Mesothelial cell of epicardium (in vitro differentiated cells): ENCODE data around the gene CCDC27. TPM values are rescaled to one million over a fixed set of nuclear protein-coding genes. Genes with fewer than 3 reads are reported as not detected.

Experiments used
- DNase-seq, 2 experiments: peaks; one replicate each; pipeline ENCODE4 v3.0.0; 2021; ENCODE audit warnings: low spot score in 2 of 2; ENCODE audit not compliant: unreplicated experiment in 2 of 2
- H3K27ac Mint-ChIP-seq: 2 replicates; pipeline ENCODE4 v1.8.0; 2021; ENCODE audit warnings: mixed read lengths
- H3K27me3 Mint-ChIP-seq: 2 replicates; pipeline ENCODE4 v1.8.0; 2021; ENCODE audit warnings: low read depth, mixed read lengths
- H3K36me3 Mint-ChIP-seq: 2 replicates; pipeline ENCODE4 v1.8.0; 2021; ENCODE audit warnings: mixed read lengths
- H3K4me1 Mint-ChIP-seq: 2 replicates; pipeline ENCODE4 v1.8.0; 2021; ENCODE audit warnings: mixed read lengths
- H3K4me3 Mint-ChIP-seq: 2 replicates; pipeline ENCODE4 v1.8.0; 2021; ENCODE audit warnings: mild to moderate bottlenecking, moderate library complexity, mixed read lengths
- H3K9me3 Mint-ChIP-seq: 2 replicates; pipeline ENCODE4 v1.8.0; 2021; ENCODE audit warnings: mixed read lengths
- CTCF ChIP-seq: fragments of 200-600 bp; sonication (generic); IDR thresholded peaks from one replicate; pipeline ENCODE4 v1.5.0; 2021; ENCODE audit warnings: antibody characterized with exemption; ENCODE audit not compliant: unreplicated experiment
- total RNA-seq: library from RNA; stranded (reverse); gene quantifications from 3 replicates; pipeline ENCODE4 v1.2.1, GENCODE V29; 2021

The CCDC27 gene
- total RNA-seq, 1 donor from 2014 or later, result not detected

GRCh38 chr1:3711381-3711779, 40.9 kb upstream of the CCDC27 start:
- DNase-seq, result no peak
- TF ChIP-seq CTCF, result no peak
- Mint-ChIP-seq H3K4me3 (no peak overlapping the region), H3K36me3 (no peaks in the 10 kb centered on the region), H3K27ac (no peak overlapping the region), H3K9me3 (no peaks in the 10 kb centered on the region), H3K27me3 (peaks cover 53% of the 10 kb centered on the region), H3K4me1 (peaks cover 10% of the 10 kb centered on the region)

- Mint-ChIP-seq H3K4me3 (no peak overlapping the region), H3K4me1 (peaks cover 13% of the 10 kb centered on the region)
- no peak for DNase-seq
Measured at GRCh38 chr1:3711780-3712451, 40.3 kb upstream of the CCDC27 start.

GRCh38 chr1:3712573-3713535, 39.4 kb upstream of the CCDC27 start:
- TF ChIP-seq CTCF, result no peak
- no peak for DNase-seq
- Mint-ChIP-seq H3K9me3 (no peaks in the 10 kb centered on the region), H3K36me3 (no peaks in the 10 kb centered on the region), H3K27ac (no peak overlapping the region), H3K4me1 (peaks cover 8% of the 10 kb centered on the region), H3K4me3 (no peak overlapping the region), H3K27me3 (peaks cover 42% of the 10 kb centered on the region)

More at GRCh38 chr1:3711780-3712451, 40.3 kb upstream of the CCDC27 start:
- Mint-ChIP-seq H3K27me3 (peaks cover 51% of the 10 kb centered on the region), H3K27ac (no peak overlapping the region), H3K36me3 (no peaks in the 10 kb centered on the region), H3K9me3 (no peaks in the 10 kb centered on the region)
- no peak for TF ChIP-seq CTCF

- Mint-ChIP-seq H3K9me3 (no peaks in the 10 kb centered on the region), H3K36me3 (no peaks in the 10 kb centered on the region), H3K27me3 (peaks cover 34% of the 10 kb centered on the region), H3K4me3 (no peak overlapping the region), H3K4me1 (peaks cover 8% of the 10 kb centered on the region), H3K27ac (no peak overlapping the region)
- TF ChIP-seq CTCF, result no peak
- DNase-seq, result no peak
Measured at GRCh38 chr1:3713840-3714239, 38.4 kb upstream of the CCDC27 start.

GRCh38 chr1:3714284-3714741, 37.9 kb upstream of the CCDC27 start:
- Mint-ChIP-seq H3K36me3 (no peaks in the 10 kb centered on the region), H3K9me3 (no peaks in the 10 kb centered on the region), H3K4me1 (peaks cover 5% of the 10 kb centered on the region), H3K27ac (no peak overlapping the region), H3K27me3 (peaks cover 30% of the 10 kb centered on the region), H3K4me3 (no peak overlapping the region)
- no peak for TF ChIP-seq CTCF
- no peak for DNase-seq
